Mesenchymal stem cell (in vitro differentiated cells and primary cell): ENCODE data around the gene OR9G4.

Source experiments
- DNase-seq: peaks from one replicate; pipeline ENCODE4 v3.0.0-alpha.2; 2013
- H2AFZ ChIP-seq: one replicate; pipeline ENCODE4 v1.6.1; 2013; ENCODE audit warnings: low read depth, mild to moderate bottlenecking, control low read depth, inconsistent platforms, low read length, moderate library complexity
- H2AK5ac ChIP-seq: 2 replicates; pipeline ENCODE4 v1.6.1; 2013; ENCODE audit warnings: low read length, moderate library complexity, mild to moderate bottlenecking, inconsistent platforms; ENCODE audit not compliant: severe bottlenecking
- H2BK120ac ChIP-seq: one replicate; pipeline ENCODE4 v1.6.1; 2013; ENCODE audit warnings: low read depth, mild to moderate bottlenecking, inconsistent platforms, low read length, moderate library complexity
- H2BK12ac ChIP-seq, 2 experiments: one replicate each; pipeline ENCODE4 v1.6.1; 2013; ENCODE audit warnings: inconsistent platforms in 2 of 2, low read length in 2 of 2, mild to moderate bottlenecking in 2 of 2, moderate library complexity in 2 of 2, control low read depth in 1 of 2
- H2BK15ac ChIP-seq: one replicate; pipeline ENCODE4 v1.6.1; 2013; ENCODE audit warnings: mild to moderate bottlenecking, low read depth, inconsistent platforms; ENCODE audit not compliant: poor library complexity, severe bottlenecking
- H2BK5ac ChIP-seq: 2 replicates; pipeline ENCODE4 v1.6.1; 2013; ENCODE audit warnings: low read depth, mild to moderate bottlenecking, low read length, control low read depth, inconsistent platforms; ENCODE audit not compliant: poor library complexity, severe bottlenecking
- H3K14ac ChIP-seq, 2 experiments: one replicate each; pipeline ENCODE4 v1.6.1; 2013; ENCODE audit warnings: inconsistent platforms in 2 of 2, low read length in 2 of 2, control low read depth in 1 of 2, mild to moderate bottlenecking in 1 of 2, moderate library complexity in 1 of 2
- H3K18ac ChIP-seq, 2 experiments: one replicate each; pipeline ENCODE4 v1.6.1; 2013; ENCODE audit warnings: inconsistent platforms in 2 of 2, low read length in 2 of 2, control low read depth in 1 of 2, low read depth in 1 of 2, mild to moderate bottlenecking in 1 of 2
- H3K23ac ChIP-seq, 2 experiments: one replicate each; pipeline ENCODE4 v1.6.1; 2013; ENCODE audit warnings: inconsistent platforms in 2 of 2, low read length in 2 of 2, mild to moderate bottlenecking in 2 of 2, moderate library complexity in 2 of 2, control low read depth in 1 of 2
- H3K27ac ChIP-seq: 2 replicates; pipeline ENCODE4 v1.5.1; 2013; ENCODE audit warnings: mild to moderate bottlenecking, moderate library complexity, low read length, control low read depth, inconsistent platforms; ENCODE audit not compliant: poor library complexity, severe bottlenecking
- H3K27me3 ChIP-seq, 2 experiments: 2 replicates each; pipeline versions ENCODE4 v1.6.1 to v1.7.0; 2013; ENCODE audit warnings: low read length in 2 of 2, mild to moderate bottlenecking in 2 of 2, moderate library complexity in 2 of 2, control low read depth in 1 of 2, inconsistent platforms in 1 of 2; ENCODE audit not compliant: control insufficient read depth in 1 of 2, insufficient read depth in 1 of 2
- H3K36me3 ChIP-seq, 2 experiments: 2 replicates each; pipeline versions ENCODE4 v1.6.1 to v1.7.0; 2013; ENCODE audit warnings: low read length in 2 of 2, control low read depth in 1 of 2, inconsistent platforms in 1 of 2, low read depth in 1 of 2, mild to moderate bottlenecking in 1 of 2; ENCODE audit not compliant: insufficient read depth in 2 of 2, control insufficient read depth in 1 of 2
- H3K4ac ChIP-seq, 2 experiments: one replicate each; pipeline ENCODE4 v1.6.1; 2013; ENCODE audit warnings: inconsistent platforms in 2 of 2, low read length in 2 of 2, mild to moderate bottlenecking in 2 of 2, moderate library complexity in 2 of 2, control low read depth in 1 of 2, low read depth in 1 of 2
- H3K4me1 ChIP-seq: 2 replicates; pipeline ENCODE4 v1.6.1; 2013; ENCODE audit warnings: low read depth, low read length, control low read depth; ENCODE audit not compliant: control insufficient read depth, insufficient read depth
- H3K4me2 ChIP-seq: 2 replicates; pipeline ENCODE4 v1.6.1; 2013; ENCODE audit warnings: low read length, mild to moderate bottlenecking, inconsistent platforms; ENCODE audit not compliant: poor library complexity, severe bottlenecking
- H3K4me3 ChIP-seq, 2 experiments: 2 replicates each; pipeline versions ENCODE4 v1.5.1 to v1.7.0; 2013; ENCODE audit warnings: low read length in 2 of 2, mild to moderate bottlenecking in 2 of 2, control low read depth in 1 of 2, low read depth in 1 of 2; ENCODE audit not compliant: insufficient read depth in 1 of 2
- H3K79me1 ChIP-seq: replicated peaks from 2 replicates; pipeline ENCODE4 v1.6.1; 2013; ENCODE audit warnings: mild to moderate bottlenecking, control low read depth, low read length, inconsistent platforms; ENCODE audit not compliant: poor library complexity, severe bottlenecking
- H3K9ac ChIP-seq: 2 replicates; pipeline ENCODE4 v1.7.0; 2013; ENCODE audit warnings: mild to moderate bottlenecking, low read length, moderate library complexity
- H3K9me3 ChIP-seq: 2 replicates; pipeline ENCODE4 v1.7.0; 2013; ENCODE audit warnings: mild to moderate bottlenecking, low read length; ENCODE audit not compliant: control insufficient read depth
- H4K8ac ChIP-seq: one replicate; pipeline ENCODE4 v1.6.1; 2013; ENCODE audit warnings: inconsistent platforms, mild to moderate bottlenecking, low read length, moderate library complexity
- H4K91ac ChIP-seq: one replicate; pipeline ENCODE4 v1.6.1; 2013; ENCODE audit warnings: mild to moderate bottlenecking, low read length, inconsistent platforms
- whole genome bisulfite sequencing: methylation state at CpG from one replicate; pipeline ENCODE4 v1.1.7; 2013; ENCODE audit warnings: mixed read lengths; 5-methylcytosine and 5-hydroxymethylcytosine counted together

The OR9G4 gene

DNA sequence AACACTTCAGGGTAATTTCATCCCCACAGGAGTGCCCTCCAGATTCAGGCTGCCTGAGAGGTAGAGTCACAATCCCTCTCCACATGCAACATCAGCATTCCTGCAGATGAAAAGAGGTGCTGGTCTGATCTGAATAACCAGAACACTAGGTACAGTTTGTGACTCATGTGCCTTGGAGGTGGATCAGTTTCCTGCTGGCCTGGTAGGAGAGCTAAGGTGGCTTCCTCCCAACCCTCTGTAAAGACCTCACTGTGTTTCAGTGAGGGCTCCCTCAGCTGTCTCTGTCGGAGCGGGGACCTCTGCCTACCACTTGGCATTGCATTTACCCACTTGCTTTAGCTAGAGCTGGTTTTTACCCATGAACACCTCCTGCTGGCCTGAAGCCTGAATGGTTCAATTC is 42.0 kb downstream of the OR9G4 start:
- H3K18ac ChIP-seq = no peak overlapping the region

GRCh38 chr11:56705784-56706396 is 42.6 kb downstream of the OR9G4 start:
- no peak overlapping the region for H3K23ac ChIP-seq
- 69% methylated on average over 1 of the region's 1 CpG for WGBS
- H3K9me3 ChIP-seq = peaks cover 6% of the 10 kb centered on the region
- H2AFZ ChIP-seq = no peak overlapping the region
- H3K18ac ChIP-seq = no peak overlapping the region
- no peak overlapping the region for H4K8ac ChIP-seq
- H3K27ac ChIP-seq = no peak overlapping the region
- H3K9ac ChIP-seq = no peak overlapping the region
- no peak overlapping the region for H2BK12ac ChIP-seq
- H3K14ac ChIP-seq = no peak overlapping the region
- H2AK5ac ChIP-seq = no peak overlapping the region
- H3K4me1 ChIP-seq = no peaks in the 10 kb centered on the region
- no peak overlapping the region for H3K4me3 ChIP-seq
- H4K91ac ChIP-seq = no peak overlapping the region
- no peaks in the 10 kb centered on the region for H3K36me3 ChIP-seq
- H2BK15ac ChIP-seq = no peak overlapping the region
- no peaks in the 10 kb centered on the region for H3K79me1 ChIP-seq
- no peak for DNase-seq
- H3K27me3 ChIP-seq = no peaks in the 10 kb centered on the region
- no peak overlapping the region for H3K4ac ChIP-seq
- H2BK120ac ChIP-seq = no peak overlapping the region
- H3K4me2 ChIP-seq = no peak overlapping the region
- no peak overlapping the region for H2BK5ac ChIP-seq

More for the DNA sequence above, 42.0 kb downstream of the OR9G4 start:
- Histone ChIP-seq H3K4ac (no peak overlapping the region), H3K27me3 (no peaks in the 10 kb centered on the region), H3K23ac (no peak overlapping the region), H2BK5ac (no peak overlapping the region), H4K8ac (no peak overlapping the region), H3K9ac (no peak overlapping the region), H3K36me3 (no peaks in the 10 kb centered on the region), H3K4me2 (no peak overlapping the region), H3K79me1 (no peaks in the 10 kb centered on the region), H2AFZ (no peak overlapping the region), H2AK5ac (no peak overlapping the region), H2BK120ac (no peak overlapping the region), H3K4me3 (no peak overlapping the region), H3K27ac (no peak overlapping the region), H3K4me1 (no peaks in the 10 kb centered on the region), H3K9me3 (peaks cover 6% of the 10 kb centered on the region), H4K91ac (no peak overlapping the region), H2BK12ac (no peak overlapping the region), H2BK15ac (no peak overlapping the region), H3K14ac (no peak overlapping the region)
- DNase-seq = no peak
- 76% methylated on average over 2 of the region's 2 CpGs for WGBS

DNA sequence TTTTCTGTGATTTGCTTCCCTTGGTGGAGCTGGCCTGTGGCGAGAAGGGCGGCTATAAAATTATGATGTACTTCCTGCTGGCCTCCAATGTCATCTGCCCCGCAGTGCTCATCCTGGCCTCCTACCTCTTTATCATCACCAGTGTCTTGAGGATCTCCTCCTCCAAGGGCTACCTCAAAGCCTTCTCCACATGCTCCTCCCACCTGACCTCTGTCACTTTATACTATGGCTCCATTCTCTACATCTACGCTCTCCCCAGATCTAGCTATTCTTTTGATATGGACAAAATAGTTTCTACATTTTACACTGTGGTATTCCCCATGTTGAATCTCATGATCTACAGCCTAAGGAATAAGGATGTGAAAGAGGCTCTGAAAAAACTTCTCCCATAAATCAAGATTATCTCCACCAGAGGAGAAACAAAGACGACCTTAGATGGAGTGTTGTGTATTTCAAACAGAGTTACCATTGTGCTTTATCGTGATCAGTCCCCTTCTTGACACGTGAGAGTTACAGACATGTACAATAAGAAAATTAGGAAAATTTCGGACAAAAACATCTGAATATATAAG is 47.5 kb downstream of the OR9G4 start:
- no peak overlapping the region for H3K4me2 ChIP-seq
- H4K91ac ChIP-seq = no peak overlapping the region
- no peak overlapping the region for H3K4ac ChIP-seq
- H2AFZ ChIP-seq = no peak overlapping the region
- H3K36me3 ChIP-seq = no peaks in the 10 kb centered on the region
- DNase-seq = no peak
- no peaks in the 10 kb centered on the region for H3K4me1 ChIP-seq
- H2BK5ac ChIP-seq = no peak overlapping the region
- H2BK12ac ChIP-seq = no peak overlapping the region
- H3K18ac ChIP-seq = no peak overlapping the region
- no peak overlapping the region for H2AK5ac ChIP-seq
- H3K27me3 ChIP-seq = no peaks in the 10 kb centered on the region
- no peak overlapping the region for H3K27ac ChIP-seq
- no peaks in the 10 kb centered on the region for H3K79me1 ChIP-seq
- H3K9ac ChIP-seq = no peak overlapping the region
- no peak overlapping the region for H3K23ac ChIP-seq
- H2BK120ac ChIP-seq = no peak overlapping the region
- H3K4me3 ChIP-seq = no peak overlapping the region
- no peak overlapping the region for H2BK15ac ChIP-seq
- WGBS = 65% methylated on average over 7 of the region's 8 CpGs
- no peak overlapping the region for H3K14ac ChIP-seq
- no peak overlapping the region for H4K8ac ChIP-seq
- H3K9me3 ChIP-seq = no peaks in the 10 kb centered on the region

DNA sequence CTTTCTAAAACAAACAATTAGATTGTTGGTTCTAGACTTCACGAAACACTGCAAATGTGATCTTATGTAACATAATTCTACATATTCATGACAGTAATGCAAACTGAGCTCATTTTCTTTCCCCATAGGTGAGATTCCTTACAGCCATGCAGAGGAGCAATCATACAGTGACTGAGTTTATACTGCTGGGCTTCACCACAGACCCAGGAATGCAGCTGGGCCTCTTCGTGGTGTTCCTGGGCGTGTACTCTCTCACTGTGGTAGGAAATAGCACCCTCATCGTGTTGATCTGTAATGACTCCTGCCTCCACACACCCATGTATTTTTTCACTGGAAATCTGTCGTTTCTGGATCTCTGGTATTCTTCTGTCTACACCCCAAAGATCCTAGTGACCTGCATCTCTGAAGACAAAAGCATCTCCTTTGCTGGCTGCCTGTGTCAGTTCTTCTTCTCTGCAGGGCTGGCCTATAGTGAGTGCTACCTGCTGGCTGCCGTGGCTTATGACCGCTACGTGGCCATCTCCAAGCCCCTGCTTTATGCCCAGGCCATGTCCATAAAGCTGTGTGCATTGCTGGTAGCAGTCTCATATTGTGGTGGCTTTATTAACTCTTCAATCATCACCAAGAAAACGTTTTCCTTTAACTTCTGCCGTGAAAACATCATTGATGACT is 48.1 kb downstream of the OR9G4 start:
- Histone ChIP-seq H2AK5ac (no peak overlapping the region), H2BK5ac (no peak overlapping the region), H3K9ac (no peak overlapping the region), H3K4me3 (no peak overlapping the region), H3K23ac (no peak overlapping the region), H3K36me3 (no peaks in the 10 kb centered on the region), H2BK12ac (no peak overlapping the region), H3K14ac (no peak overlapping the region), H4K8ac (no peak overlapping the region), H3K4me1 (no peaks in the 10 kb centered on the region), H3K27me3 (no peaks in the 10 kb centered on the region), H2AFZ (no peak overlapping the region), H3K4ac (no peak overlapping the region), H3K27ac (no peak overlapping the region), H2BK15ac (no peak overlapping the region), H3K18ac (no peak overlapping the region), H3K79me1 (no peaks in the 10 kb centered on the region), H3K4me2 (no peak overlapping the region), H4K91ac (no peak overlapping the region), H2BK120ac (no peak overlapping the region), H3K9me3 (no peaks in the 10 kb centered on the region)
- 54% methylated on average over 10 of the region's 10 CpGs for WGBS
- DNase-seq = no peak
